OCI-M1 (cell line): Measurements from ENCODE around the gene OPHN1.

Experiments used
- DNase-seq: peaks from one replicate; lab custom pipeline; 2025; lab: John Stamatoyannopoulos, UW

The OPHN1 gene

GRCh38 chrX:68433155-68433980, at the start of gene OPHN1:
OPHN1 (minus strand) TSS chrX:68433495; CDS start chrX:68433020, 475 bp downstream.
- DNase-seq: peak; percentile 80

GRCh38 chrX:68480969-68481368, 47.7 kb upstream of the OPHN1 start:
- no peak for DNase-seq

GRCh38 chrX:68464796-68465195, 31.5 kb upstream of the OPHN1 start:
- no peak for DNase-seq

- DNase-seq: no peak
Observed at GRCh38 chrX:68463880-68464279, 30.6 kb upstream of the OPHN1 start.

DNA sequence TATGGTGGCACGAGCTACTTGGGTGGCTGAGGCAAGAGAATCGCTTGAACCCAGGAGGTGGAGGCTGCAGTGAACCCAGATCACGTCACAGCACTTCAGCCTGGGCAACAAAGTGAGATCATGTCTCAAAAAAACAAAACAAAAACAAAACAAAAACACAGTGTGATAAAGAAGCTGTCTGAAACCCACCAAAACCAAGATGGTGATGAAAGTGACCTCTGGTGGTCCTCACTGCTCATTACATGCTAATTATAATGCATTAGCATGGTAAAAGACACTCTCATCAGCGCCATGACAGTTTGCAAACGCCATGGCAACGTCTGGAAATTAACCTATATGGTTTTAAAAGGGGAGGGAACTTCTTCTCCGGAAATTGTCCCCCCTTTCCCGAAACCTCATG, 29.4 kb upstream of the OPHN1 start:
- DNase-seq: peak; percentile 82

DNA sequence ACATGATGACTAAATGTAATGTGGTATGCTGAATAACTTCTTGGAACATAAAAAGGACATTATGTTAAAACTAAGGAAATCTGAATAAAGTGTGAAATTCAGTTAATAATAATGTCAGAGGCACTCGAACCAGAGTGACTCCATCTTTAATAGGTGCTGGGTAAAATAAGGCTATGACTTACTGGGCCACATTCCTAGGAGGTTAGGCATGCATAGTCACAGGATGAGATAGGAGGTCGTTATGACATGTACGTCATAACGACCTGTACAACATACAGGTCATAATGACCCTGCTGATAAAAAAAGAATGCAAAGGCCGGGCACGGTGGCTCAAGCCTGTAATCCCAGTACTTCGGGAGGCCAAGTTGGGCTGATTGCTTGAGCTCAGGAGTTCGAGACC, 28.9 kb upstream of the OPHN1 start:
- DNase-seq: no peak

GRCh38 chrX:68461576-68461975, 28.3 kb upstream of the OPHN1 start:
- DNase-seq: no peak

- no peak for DNase-seq
Observed at GRCh38 chrX:68461093-68461492, 27.8 kb upstream of the OPHN1 start.

- no peak for DNase-seq
Observed at GRCh38 chrX:68455151-68455510, 21.8 kb upstream of the OPHN1 start.

DNA sequence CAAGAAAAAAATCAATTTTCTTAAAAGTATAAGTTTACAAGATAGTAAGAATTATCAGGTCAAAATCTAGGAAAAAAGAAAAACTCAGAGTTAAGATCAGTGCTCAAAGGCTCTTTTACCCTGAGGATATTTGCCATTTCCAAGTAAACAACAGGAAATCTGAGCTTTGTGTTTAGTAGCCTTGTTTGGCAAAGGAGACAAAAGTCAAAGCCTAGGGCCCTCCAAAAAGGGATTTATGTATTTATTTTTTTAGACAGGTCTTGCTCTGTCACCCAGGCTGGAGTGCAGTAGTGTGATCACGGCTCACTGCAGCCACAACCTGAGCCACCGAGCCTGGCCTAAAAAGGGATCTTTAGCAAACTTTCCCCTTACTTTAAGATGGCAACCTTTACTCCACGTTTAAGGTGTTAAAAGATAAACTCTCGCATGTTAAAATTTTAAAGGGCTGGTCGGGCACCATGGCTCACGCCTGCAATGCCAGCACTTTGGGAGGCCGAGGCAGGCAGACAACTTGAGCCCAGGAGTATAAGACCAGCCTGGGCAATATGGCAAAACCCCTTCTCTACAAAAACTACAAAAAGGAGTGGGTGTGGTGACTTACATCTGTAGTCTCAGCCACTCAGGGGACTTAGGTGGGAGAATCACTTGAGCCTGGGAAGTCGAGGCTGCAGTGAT, 21.3 kb upstream of the OPHN1 start:
- DNase-seq: no peak

DNA sequence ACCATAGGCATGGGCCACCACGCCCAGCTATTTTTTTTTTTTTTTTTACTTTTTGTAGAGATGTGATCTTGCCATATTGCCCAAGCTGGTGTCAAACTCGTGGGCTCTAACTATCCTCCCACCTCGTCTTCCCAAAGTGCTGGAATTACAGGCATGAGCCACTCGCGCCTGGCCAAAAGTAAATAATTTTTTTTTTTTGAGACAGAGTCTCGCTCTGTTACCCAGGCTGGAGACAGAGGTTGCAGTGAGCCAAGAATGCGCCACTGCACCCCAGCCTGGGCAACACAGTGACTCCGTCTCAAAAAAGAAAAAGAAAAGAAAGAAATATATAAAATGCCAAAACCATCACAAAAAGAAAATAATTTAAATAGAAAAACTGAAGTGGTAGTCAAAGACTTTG, 18.4 kb upstream of the OPHN1 start:
- DNase-seq: no peak

GRCh38 chrX:68443155-68443868, 10.0 kb upstream of the OPHN1 start:
- DNase-seq: peak; percentile 44

- DNase-seq: peak; percentile 11
Observed at GRCh38 chrX:68440940-68441339, 7.6 kb upstream of the OPHN1 start.

DNA sequence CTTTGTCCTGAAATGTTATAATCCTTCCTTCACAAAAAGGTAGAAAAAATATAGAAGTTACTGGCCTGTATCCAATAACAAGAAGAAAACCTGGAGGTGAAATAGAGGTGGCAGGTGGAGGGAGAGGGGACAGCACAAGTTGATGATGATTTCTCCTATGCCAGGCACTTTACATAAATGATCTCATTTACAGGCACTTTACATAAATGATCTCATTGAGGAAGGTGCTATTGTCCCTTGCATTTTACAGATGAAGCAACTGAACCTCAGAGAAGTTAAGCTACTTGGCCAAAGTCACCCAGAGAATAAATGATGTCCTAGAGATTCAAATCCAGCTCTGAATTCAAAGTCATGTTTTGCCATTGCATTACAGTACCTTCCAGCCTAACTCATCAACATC, 7.1 kb upstream of the OPHN1 start:
- DNase-seq: no peak

DNA sequence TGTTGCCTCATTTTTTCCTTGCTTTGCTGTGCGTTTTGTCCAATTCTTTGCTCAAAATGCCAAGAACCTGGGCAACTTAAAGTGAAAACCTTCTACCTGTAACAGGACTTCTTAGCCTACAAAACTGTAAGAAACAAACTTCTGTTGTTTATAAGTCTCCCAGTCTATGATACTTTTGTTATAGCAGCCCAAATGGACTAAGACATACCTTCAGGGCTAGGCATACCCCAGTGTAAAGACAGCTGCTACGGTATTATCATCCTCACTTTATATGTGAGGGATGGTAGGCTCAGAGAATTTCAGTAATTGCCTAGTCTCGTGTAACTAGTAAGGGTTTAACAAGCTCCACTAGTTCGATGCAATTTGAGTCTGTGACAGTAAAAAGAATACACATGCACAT, 6.0 kb upstream of the OPHN1 start:
- no peak for DNase-seq

DNA sequence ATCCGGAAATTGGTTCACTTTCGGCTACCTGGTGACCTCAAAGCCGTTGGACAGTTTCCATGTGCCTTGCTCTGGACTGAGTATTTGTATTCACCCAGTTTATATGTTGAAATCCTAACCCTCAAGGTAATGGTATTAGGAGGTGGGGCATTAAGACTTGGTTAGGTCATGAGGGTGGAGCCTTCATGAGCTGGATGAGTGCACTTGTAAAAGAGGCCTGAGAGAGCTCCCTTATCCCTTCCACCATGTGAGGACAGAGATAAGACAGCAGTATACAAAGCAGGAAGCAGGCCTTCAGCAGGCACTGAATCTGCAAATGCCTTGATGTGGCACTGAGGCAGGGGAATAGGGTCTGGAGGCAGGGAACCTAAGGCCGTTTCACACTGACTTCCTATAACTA, 5.3 kb upstream of the OPHN1 start:
- DNase-seq: peak; percentile 79

- no peak for DNase-seq
Observed at GRCh38 chrX:68433981-68434299, 645 bp upstream of the OPHN1 start.

DNA sequence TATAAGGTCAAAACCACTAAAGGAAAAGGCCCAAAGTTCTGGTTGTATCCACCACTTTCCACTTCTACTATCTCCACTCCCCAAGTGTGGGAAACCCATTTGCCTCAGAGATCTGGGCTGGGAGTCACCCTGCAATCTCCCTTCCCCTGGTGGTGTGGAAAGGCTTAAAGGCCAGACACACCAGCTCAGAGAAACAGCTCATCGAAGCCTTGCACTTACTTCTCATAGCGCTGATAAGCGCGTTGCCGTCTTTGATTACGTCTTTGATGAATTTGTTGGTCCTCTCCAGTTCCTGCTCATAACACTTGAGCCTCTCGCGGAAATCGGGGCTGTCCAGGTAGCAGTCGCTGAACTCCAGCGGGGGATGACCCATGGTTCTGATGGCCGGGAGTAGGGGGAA, 647 bp downstream of the OPHN1 start:
- DNase-seq: peak; percentile 67

DNA sequence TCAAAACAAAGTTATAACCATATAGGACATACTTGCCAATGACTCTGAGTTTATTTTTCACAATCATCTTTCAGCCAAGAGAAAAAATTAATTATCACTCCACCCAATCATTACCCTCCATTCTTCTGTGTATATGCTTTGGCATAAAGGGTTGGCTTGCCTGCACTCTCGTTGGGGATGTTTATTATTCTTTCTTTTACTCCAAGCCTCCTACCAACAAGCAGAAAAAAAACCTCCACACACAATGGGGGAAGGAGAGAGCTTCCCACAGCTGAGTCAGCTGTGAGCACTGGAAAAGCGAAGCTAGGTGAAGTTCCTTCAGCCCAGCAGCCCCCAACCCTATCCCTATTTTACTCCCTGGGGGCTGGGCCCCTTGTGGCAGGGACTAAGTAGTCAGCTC, 1.5 kb downstream of the OPHN1 start:
- DNase-seq: no peak

DNA sequence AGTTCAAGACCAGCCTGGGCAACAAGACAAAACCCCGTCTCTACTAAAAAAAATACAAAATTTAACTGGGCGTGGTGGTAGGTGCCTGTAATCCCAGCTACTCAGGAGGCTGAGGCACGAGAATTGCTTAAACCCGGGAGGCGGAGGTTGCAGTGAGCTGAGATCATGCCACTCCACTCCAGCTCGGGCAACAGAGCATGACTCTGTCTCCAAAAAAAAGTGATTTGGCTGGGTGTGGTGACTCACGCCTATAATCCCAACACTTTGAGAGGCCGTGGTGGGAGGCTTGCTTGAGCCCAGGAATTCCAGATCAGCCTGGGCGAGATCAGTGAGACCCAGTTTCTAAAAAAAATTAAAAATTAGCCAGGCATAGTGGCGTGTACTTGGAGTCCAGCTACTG, 4.1 kb downstream of the OPHN1 start:
- no peak for DNase-seq

- DNase-seq: no peak
Observed at GRCh38 chrX:68428431-68428830, 4.9 kb downstream of the OPHN1 start.

- no peak for DNase-seq
Observed at GRCh38 chrX:68424719-68425118, 8.6 kb downstream of the OPHN1 start.

DNA sequence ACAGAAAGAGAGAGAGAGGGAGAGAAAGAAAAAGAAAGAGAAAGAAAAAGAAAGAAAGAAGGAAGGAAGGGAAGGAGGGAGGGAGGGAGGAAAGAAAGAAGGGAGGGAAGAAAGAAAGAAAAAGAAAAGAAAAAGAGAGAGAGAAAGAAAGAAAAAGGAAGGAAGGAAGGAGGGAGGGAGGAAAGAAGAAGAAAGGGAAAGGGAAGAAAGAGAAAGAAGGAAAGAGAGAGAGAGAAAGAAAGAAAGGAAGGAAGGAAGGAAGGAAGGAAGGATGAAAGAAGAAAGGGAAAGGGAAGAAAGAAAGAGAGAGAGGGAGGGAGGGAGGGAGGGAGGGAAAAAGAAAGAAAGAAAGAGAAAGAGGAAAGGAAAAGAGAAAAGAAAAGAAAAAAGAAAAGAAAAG, 10.8 kb downstream of the OPHN1 start:
- DNase-seq: no peak
